Left ventricle myocardium superior (tissue), 1 donor: Measurements from ENCODE around the gene CRY1. TPM values are rescaled to one million over a fixed set of nuclear protein-coding genes. Genes with fewer than 3 reads are reported as not detected.

Experiments used
- ATAC-seq: fragments of 200-7000 bp; cut with Tn5 transposase; one replicate; pipeline ENCODE4 v1.9.1; 2020; ENCODE audit warnings: mild to moderate bottlenecking, moderate library complexity
- DNase-seq: peaks from one replicate; pipeline ENCODE4 v3.0.0-alpha.2; 2020
- intact Hi-C: fragments of 100-400 bp; cut with micrococcal nuclease; formaldehyde crosslinking; loops from one replicate; pipeline ENCODE4 v1.11.0; 2022
- long read RNA-seq: library from polyadenylated mRNA; unstranded; transcript quantifications from one replicate; pipeline ENCODE4 v2.0.0, GENCODE V29; 2021
- total RNA-seq: library from RNA; stranded (reverse); fragmentation: NEBNext Ultra II Directional; extraction: Animal tissue kit (Norgen Biotek cat#: 25700); gene quantifications from one replicate; pipeline ENCODE4 v1.2.1, GENCODE V29; 2021
- donor health status: DM: no; HTN: yes; CAD: no; lungs with severe emphysema.

CRY1 gene
- 9.3 TPM for total RNA-seq
- long read RNA-seq, transcript CRY1-201 (13 exons, 3,267 nt) = major isoform, 24 of 28 reads
- long read RNA-seq, partial matches to known transcripts = 4 of 28 reads
- long read RNA-seq, other reads (novel, unspliced or antisense) = 0 of 28 reads

DNA sequence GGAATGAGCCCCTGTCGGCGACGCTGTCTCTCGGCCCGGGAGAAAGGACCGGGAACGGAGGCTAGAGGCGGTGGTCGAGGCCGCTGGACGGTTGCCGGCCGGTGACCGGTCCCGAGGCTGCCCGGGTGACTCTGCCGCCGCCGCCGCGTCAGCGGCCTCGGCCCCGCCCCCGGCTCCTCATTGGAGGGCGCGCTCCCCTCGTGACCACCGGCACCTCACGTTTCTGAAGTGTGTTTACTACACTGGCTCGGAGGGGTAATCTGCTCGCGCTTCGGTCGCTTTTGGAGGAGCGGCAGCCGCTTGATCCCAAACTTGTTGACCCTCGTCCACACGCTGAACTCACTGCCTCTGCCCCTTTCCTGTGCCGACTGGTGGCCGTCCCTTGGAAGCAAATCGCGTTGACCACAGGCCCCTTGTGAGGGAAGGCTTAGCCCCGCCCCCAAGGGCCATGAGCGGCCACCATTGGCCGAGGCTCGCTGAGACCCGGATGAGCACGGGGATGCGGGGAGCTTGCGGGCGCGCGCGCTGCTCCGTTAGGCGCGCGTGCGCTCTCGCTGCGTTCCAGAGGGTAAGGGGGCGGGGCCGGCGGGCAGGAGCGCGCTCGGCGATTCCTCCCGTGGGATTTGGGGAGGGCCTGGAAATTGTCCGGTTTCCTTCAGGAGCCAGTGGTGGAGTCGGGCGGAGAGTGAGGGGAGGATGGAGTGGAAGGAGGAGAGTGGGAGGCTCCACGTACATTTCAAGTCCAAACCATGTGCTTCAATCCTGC lies at the start of gene CRY1:
Gene CRY1, minus strand, starts transcription at position 133 of the 766 bp plus-strand sequence. CDS start 588 bp downstream, outside the sequence.
- ATAC-seq (peak; percentile 96), DNase-seq (peak; percentile 98)
- intact Hi-C loops = no loop called here

DNA sequence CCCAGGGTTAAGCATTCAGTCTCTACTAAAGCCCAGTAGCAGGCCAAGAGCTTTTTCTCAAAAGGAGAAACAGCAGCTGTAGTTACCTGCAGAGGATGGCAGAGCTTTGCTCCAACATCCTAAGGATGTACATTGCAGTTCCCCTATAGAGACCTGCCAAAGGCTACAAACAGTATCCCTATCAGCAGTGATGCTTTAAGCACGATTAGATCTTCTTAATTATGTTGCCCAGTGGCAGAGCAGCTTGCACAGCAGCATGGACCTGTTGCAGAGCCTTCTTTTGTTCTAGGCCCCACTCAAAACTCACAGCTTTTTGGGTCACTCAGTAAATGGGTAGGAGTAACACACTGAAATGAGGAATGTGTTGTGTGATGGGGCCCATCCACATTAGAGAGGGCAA lies 46.4 kb upstream of the CRY1 start:
- DNase-seq (no peak), ATAC-seq (no peak)
- intact Hi-C loops = no loop called here

DNA sequence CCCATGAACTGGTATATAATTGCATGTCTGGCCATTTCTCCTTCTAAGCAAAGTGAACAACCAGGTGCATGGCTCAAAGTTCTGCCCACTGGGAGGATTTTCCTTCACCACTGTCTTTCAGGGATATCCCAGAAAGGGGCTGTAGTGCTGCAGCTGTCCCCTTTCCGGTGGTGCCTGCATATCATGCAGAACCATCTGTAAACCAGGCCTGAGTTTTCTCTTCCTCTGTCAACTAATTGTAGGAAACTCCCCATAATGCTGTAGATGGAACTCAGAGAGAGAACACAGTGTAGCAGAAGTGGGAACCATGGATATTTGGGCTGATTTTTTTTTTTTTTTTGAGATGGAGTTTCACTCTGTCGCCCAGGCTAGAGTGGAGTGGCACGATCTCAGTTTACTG lies 45.6 kb upstream of the CRY1 start:
- DNase-seq (no peak), ATAC-seq (no peak)
- intact Hi-C loops = no loop called here

DNA sequence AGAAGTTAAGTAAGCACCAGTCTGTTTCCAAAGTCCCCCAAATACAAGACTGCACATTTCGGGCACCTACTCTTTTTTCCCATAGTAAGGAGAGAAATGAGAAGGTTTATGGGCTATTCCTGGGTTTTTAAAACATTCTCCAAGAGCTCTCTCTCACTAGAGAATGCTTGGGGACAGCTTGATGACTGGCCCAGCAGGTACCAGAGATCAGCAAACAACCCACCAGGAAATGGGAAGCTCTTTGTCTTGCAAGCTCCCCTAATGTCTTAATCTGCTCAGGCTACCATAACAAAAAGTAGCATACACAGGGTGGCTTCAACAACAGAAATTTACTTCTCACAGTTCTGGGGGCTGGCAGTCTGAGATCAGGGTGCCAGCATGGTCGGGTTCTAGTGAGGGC lies 41.8 kb upstream of the CRY1 start:
- no peak for DNase-seq
- intact Hi-C loops = no loop called here
- ATAC-seq = no peak

DNA sequence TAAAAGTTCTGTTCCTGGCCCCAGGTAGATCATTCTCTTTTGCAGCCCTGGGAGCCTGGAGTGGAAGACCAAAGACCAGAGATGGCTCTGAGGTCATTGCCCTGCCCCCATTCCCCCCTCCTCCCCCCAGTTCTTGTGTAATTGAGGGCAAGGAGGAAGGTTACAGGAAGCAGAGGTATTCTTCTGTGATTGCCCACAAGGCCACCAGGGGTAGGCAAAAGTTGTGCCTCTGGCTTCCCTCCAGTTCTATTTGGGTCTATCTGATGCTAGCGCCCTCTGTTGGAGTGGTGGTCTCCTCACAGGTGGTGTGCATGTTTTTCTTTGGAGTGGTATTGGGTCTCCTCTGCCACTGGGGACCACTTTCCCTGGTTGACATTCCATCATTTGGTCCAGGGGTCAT lies 41.2 kb upstream of the CRY1 start:
- intact Hi-C loops = loop anchor here (5.0 kb wide), 1 partner anchor 473 kb away; no protein-coding TSS in a partner anchor
- ATAC-seq = no peak
- DNase-seq = no peak

DNA sequence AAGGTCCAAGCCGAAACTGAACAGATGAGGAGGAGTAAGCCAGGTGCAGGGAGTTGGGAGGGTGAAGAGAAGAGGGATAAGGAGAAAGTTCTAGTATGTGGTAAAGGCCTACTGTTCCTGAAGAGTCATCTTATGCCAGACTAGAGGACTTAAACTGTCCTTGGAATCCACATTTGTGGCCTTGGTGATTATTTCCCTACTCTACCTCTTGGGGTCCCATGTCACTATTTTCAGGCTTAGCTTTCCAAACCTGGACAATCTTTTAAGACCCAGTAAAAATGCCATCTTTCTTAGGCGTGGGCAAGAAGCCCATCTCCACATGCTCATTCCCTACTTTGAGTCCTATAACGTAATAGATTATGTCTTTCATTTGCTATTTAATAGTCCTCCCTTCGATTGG lies 40.1 kb upstream of the CRY1 start:
- intact Hi-C loops = loop anchor here (5.0 kb wide), 1 partner anchor 474 kb away; no protein-coding TSS in a partner anchor
- no peak for DNase-seq

DNA sequence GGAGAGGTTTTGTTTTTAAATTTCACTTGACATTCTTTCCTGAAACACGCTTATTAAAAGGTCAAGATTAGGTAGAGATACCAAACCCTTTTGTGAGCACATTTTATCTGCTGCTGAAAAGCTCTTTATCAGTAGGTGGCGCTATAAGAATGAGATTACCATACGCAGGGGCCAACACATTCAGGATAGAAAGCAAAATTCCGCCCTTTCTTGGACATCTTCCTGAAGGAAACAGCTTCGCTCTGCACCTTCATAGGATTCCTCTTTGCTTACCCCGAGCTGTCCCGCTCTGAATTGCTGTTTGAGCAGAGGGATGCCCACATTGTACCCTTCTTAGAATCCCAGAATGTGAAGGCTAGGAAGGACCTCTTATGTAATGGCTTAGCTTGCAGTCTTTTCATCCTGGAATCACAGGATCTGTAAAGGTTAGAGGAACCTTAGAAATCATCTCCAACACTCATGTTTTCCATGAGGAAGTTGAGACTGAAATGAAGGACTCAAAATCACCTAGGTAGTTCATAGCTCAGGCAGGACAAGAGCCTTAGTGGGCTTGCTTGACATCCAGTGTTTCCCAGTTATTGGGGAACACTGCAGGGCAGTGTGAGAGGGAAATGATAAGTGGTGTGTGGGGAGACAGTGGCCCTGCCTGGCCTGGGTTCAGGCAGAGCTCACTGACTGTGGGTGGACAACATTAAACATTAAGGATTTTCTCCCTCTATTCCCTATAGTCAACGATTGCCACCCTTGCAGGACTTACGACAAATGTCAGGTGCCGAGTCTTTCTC lies 38.7 kb upstream of the CRY1 start:
- intact Hi-C loops = loop anchor here (5.0 kb wide), 1 partner anchor 475 kb away; no protein-coding TSS in a partner anchor
- peak; percentile 66 for ATAC-seq
- DNase-seq = no peak

More for the DNA sequence above, 40.1 kb upstream of the CRY1 start:
- ATAC-seq = no peak

DNA sequence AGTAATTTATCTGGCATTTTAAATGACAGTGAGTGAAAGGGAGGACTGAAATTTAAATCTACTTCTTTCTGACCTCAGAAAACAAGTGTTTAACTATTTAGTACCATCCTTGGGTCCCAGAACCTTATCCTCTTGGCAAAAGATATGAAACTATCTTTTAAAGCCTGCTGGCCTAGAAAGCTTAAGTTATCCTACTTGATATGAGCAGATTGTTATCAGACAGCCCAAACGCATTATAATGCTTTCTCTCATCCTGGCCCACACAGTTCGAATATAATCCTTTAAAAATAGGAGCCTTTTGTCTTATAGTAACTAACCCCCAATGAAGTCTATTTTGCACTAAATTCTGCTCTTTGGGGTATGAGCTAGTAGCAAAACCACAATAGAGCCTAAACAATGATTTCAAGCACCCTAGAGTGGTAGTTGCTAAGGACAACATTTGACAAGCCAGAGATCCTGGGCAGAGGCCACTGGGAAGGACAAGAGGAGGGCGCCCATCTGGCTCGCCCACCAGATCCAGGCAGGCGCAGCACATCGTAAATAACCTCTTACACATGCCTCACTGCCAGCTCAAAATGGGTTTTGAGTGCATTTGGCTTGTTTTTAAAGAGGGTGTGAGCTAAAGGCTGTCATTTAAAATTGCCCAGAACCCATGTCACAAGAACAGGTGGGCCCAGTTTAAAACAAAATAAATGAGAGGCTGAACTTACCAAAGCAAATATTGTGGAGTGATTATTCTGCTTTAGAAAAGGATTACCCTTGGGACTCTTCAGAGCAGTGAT lies 37.7 kb upstream of the CRY1 start:
- DNase-seq (no peak), ATAC-seq (no peak)
- intact Hi-C loops = loop anchor here (5.0 kb wide), 1 partner anchor 476 kb away; no protein-coding TSS in a partner anchor

DNA sequence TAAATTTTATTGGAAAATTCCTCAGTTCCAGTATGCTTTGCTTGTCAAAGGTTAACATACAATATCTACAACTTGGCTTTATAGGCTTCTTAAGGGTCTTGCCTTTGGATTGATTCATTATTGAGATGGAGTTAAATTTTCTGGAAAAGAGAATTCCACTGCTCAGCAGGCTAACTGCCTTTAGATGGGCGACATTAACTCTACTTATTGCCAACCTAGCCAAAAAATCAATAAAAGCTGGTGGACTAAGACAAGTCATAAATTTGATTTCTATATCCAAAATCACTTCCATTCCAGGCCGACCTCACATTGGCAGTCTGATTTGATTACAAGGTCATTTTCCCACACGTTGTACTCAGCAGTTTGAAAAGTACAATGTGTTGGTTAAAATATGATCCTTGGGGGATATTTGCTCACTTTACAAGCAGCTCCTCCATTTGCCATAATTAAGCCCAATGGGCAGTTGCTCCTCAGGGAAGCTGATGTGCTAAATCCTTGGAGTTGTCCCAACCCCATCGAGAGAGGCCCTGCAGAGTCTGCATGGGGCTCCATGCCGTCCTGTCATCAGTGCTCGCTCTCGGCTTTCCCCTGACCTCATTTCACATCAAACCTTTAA lies 36.1 kb upstream of the CRY1 start:
- ATAC-seq = no peak
- intact Hi-C loops = no loop called here
- DNase-seq = no peak

DNA sequence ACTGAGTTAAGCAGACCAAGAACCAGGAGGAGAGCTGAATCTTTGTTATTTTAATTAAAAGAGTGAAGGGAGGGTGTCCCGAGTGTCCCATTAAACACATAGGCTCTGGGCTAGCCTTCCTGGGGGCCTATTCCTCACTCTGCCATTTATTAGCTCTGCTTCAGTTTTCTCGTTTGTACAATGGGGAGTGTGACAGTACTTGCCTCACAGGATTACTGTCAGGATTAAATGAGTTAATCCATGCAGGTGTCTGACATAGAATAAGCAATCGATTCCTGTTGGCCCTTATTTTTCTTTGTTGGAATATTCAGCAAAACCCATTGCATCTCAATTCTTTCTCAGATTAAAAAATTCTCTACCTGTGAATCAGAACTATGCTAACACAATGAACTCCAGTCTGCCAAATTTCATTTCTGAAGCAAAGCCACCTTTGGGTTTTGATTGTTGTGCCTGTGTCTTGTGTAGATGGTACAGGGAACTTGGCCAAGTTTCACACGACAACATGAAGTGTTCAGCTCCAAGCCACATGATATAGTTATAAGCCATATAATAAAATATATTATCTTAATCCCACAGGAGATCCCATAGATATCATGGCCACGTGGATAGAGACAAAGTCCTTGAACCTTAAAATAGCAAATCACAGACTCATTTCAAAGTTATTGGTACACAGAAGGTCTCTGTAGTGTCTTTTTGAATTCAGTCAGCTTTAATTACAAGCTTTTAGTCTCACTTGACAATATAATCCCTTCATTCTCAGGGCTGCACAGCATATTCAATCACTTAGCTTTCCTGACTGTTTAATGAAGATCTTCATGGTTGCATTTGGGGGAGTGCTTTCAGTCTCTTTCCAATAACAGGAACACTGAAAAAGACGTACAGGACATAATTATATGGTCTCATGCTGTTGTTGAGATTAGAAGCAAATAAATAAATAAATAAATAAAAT lies 34.4 kb upstream of the CRY1 start:
- DNase-seq (no peak), ATAC-seq (no peak)
- intact Hi-C loops = no loop called here

DNA sequence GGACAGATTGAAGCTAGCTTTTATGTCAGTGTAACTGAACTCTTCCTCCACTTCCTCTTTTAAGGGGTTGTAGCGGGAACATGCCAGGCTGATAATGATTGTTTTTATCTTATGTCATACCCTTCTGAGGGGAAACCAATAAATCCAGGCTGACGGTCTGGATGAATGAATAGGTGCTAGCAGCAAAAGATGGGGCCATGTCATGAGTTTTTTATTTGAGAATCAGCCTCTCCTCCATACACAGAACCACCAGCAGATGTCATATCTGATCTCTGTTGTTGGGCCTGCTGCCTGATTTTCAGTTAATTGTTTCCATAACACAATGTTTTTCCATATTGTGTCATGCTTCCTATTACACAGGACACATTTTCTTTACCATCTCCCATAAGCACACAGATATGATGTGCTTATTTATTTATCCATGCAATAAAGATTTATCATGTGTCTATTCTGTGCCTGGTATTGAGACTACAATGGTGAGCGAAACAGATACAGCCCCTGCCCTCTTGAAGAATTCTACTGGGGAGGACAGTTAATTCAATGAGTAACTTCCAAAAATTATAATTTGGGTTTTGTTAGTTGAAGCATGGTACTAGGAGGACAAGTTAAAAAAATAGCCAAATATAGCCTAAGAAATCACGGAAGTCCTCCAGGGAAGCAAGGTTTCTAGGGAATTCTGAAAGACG lies 33.6 kb upstream of the CRY1 start:
- no peak for DNase-seq
- ATAC-seq = no peak
- intact Hi-C loops = no loop called here

DNA sequence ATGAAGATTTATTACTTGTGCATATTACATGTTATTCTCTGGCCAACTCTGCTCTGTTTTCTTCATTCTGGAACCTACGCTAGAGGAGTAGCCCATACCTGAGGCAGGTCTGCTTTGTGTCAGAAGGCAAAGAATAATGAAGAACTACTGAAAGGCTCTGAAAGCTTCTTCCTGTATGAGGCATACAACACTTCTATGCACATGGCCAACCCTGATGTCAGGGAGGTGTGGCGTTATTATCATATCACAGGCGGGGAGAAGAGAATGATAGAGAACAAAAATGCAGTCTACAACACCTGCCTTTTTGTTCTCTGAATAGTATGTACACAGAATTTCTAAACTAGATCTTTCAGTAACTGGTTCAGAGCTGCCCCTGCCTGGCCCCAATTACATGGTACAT lies 32.5 kb upstream of the CRY1 start:
- no peak for DNase-seq
- ATAC-seq = no peak
- intact Hi-C loops = no loop called here

DNA sequence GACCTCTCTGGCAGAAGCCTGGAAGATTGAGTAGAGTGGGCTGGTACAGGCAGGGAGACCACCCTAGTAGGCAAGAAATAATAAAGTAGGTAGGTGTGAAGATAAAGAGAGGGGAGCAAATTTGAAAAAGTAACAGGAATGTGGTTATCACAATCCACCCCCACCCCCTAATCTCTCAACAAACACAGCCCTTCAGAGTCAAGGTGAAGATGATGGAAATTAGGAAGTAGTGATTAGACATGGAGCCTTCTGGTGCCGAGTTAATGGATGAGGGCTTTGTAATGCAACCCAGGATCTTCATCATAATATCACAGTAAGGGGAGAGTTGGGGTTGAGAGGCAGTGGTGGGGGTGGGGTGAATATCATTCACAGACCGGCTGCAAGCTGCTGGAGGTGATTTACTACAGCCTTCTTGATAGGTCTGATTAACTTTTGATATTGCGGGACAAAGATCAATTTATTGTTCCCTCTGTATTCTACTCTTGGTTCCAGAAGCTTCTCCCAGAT lies 29.2 kb upstream of the CRY1 start:
- ATAC-seq (no peak), DNase-seq (no peak)
- intact Hi-C loops = no loop called here

DNA sequence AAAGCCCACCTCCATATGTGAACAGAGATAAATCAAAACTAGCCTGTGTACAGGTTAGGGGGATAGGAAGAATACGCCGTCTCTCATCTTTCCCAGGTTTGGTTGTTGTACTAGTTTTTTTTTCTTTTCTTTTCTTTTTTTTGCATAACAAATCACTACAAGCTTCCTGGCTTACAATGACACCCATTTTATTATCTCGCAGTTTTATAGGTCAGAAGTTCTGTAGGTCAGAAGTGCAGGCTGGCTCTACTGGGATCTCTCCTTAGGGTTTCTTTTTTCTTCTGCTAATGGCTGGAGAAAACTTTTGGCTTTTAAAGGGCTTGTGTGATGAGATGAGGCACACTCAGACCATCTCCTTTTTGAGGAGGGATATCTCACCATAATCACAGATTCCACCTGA lies 25.7 kb upstream of the CRY1 start:
- intact Hi-C loops = no loop called here
- ATAC-seq (no peak), DNase-seq (no peak)

DNA sequence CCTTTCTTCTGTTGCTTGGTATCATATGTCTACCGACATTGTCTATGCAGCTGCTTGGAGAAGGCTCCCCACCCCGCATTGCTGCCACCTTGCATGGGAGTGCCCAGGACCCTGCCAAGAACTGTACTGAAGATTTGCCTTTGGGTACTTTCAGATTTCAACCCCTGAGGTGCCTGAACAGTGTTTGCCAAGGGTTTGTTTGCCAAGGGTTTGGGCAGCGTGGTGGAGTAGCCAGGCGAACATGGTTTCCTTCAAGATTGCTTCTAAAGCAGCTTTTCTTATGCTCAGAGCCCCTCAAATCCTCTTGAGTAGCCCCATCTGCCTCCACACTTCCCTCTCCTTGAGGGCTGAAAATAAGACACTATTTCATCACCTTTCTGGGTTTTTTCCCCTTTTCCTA lies 25.3 kb upstream of the CRY1 start:
- DNase-seq (no peak), ATAC-seq (no peak)
- intact Hi-C loops = no loop called here

DNA sequence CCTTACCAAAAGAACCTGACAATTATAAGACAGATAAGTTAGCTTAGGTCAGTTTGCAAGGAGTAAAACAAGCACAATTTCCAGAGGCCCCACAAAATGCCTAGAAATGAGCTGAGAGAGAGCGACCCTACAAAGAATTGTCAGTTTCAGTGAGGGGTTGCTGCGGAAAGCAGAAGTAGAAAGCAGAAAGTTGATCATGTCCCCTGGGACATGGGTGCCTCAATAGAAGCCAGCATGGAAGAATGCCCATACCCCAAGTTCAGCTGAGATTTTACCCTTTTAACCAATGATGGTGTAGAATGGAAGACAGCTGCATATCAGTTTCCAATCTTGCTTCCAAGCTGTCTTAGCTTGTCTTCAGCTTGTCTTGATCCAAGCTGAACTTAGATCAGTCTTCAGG lies 21.8 kb upstream of the CRY1 start:
- no peak for ATAC-seq
- intact Hi-C loops = no loop called here

DNA sequence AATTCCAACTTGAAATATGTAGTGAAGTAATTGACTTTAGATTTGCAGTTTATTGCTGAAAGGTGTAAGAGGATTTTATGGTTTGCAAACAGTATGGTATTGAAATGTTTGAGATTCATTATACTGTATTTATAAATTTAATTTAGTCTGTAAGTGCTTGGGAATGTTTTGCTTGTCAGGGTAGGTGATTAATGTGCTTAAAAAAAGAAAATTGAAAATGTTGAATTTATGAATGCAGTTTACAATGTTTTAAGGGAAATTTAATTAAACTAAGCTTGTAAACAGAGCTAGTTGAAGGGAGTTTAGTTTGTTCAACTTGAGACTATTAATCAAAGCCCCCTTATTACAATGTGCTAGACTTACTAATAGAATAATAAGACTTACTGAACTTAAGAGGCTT lies 18.0 kb upstream of the CRY1 start:
- ATAC-seq (no peak), DNase-seq (no peak)
- intact Hi-C loops = no loop called here

More for the DNA sequence above, 21.8 kb upstream of the CRY1 start:
- DNase-seq = no peak
